UCSD-AML1 (cell line): ENCODE results near the gene SLC16A7.

Source experiments
- DNase-seq: peaks from one replicate; lab custom pipeline; 2025; ENCODE audit not compliant: unreplicated experiment; lab: John Stamatoyannopoulos, UW

Gene SLC16A7

GRCh38 chr12:59827767-59828166 lies 231.9 kb downstream of the SLC16A7 start:
- DNase-seq: no peak

GRCh38 chr12:59828521-59828920 lies 232.7 kb downstream of the SLC16A7 start:
- no peak for DNase-seq

GRCh38 chr12:59833408-59833807 lies 237.6 kb downstream of the SLC16A7 start:
- DNase-seq: no peak

- no peak for DNase-seq
Measured at GRCh38 chr12:59834659-59835474, 239.0 kb downstream of the SLC16A7 start.
